Stimulated activated CD4-positive, alpha-beta T cell treated with anti-CD3 and anti-CD28 coated beads, Interleukin-15, amount 100 ng/mL, for 24 hours (primary cell): Measurements from ENCODE around the gene KLF13.

Source experiments
- DNase-seq: peaks from one replicate; pipeline ENCODE4 v3.0.0-alpha.2; 2020

The KLF13 gene

DNA sequence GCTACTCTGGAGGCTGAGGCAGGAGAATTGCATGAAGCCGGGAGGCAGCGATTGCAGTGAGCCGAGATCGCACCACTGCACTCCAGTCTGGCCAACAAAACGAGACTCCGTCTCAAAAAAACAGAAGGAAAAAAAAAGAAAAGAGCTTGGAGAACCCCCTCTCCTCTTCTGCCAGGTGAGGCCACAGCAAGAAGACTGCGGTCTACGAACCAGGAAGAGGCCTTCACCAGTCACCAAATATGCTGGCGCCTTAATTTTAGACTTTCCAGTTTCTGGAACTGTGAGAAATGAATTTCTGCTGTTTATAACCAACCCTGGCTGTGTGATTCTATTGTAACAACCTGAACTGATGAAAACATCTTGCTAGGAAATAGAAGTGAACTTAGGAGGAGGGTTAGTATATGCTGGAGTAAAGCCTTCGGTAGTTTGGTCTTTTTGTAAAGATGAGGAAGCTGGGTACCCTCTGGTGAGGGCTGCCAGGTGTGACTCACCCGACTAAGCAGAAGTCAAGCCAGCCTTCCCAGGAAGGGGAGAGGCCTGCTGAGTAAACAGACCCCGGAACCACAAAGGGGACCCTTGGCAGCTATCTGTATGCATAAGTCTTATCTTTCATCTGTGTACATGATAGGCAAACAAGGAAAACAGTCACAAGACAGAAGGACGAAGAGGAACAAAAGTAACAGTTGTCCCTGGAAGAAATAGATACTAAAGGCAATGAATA is 78.7 kb downstream of the KLF13 start:
- no peak for DNase-seq

DNA sequence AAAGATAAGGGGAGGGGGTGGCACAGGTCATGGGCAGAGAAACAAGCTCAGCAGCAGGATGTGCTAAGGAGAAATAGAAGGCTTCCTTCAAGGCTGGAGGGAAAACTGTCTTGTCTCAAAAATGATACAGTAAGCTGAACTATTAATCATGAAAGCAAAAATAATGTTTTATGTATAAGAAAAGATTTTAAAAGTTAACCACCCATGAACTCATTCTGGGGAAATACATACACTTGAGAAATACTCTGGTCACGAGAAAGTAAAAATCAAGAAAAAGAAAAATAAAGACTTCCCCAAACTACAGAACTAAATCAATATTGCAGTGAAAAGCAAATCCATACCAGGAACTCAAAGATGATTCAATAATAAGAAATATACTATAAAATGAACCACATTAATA is 80.7 kb downstream of the KLF13 start:
- no peak for DNase-seq

- no peak for DNase-seq
These were observed 81.2 kb downstream of the KLF13 start for GRCh38 chr15:31407851-31408250.

- no peak for DNase-seq
These were observed 82.1 kb downstream of the KLF13 start for GRCh38 chr15:31408724-31409123.

DNA sequence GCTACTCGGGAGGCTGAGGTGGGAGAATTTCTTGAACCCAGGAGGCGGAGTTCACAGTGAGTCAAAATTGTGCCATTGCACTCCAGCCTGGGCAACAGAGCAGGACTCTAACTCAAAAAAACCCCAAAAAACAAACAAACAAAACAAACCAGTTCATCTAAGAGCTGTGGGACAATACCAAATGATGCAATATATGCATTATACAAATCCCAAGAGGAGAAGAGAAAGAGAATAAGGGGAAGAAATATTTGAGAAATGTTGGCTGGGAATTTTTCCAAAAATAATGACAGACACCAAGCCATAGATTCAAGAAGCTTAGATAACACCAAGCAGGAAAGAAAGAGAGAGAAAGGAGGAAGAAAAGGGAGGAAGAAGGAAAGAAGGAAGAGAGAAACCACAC is 82.5 kb downstream of the KLF13 start:
- no peak for DNase-seq

DNA sequence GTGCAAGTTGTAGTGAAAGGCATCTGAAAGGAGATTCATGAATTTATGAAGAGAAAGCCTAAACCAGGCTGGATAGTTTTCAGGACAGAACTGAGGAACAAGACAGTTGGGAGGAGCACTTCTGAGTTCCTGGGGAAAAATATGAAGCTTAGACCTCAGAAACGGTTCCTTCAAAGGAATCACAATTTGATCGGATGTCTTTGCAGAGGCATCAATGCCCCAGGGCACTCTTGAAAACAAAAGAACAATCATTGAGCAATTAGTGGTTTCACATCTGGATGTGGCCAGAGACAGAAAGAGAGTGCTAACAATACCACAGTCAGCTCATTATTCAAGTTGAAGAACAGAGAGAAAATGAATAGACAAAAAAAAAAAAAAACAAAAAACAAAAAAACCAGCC is 86.2 kb downstream of the KLF13 start:
- DNase-seq: no peak

DNA sequence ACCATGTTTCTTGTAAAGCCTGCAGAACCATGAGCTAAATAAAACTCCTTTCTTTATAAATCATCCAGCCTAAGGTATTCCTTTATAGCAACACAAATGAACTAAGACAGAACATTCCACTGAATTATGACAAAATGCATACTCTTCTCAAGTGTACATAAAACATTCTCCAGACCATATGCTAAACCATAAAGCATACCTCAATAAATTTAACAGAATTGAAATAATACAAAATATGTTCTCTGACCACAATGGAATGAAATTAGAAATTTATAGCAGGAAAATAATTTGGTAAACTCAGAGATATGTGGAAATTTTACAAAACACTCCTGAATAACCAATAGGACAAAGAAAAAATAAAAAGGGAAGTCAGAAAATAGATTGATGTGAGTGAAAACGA is 88.6 kb downstream of the KLF13 start:
- no peak for DNase-seq

GRCh38 chr15:31419820-31420219 is 93.2 kb downstream of the KLF13 start:
- DNase-seq: no peak

DNA sequence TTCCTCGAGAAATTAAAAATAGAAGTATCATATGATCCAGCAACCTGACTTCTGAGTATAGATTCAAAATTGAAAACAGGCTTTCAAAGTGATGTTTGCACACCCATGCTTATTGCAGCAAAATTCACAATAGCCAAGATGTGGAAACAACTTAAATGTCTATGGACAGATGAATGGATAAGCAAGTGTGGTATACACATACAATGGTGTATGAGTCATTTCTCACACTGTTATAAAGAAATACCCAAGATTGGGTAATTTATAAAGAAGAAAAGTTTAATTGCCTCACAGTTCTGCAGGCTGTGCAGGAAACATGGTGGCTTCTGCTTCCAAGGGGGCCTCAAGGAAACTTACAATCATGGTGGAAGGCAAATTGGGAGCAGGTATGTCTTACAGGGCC is 100.8 kb downstream of the KLF13 start:
- DNase-seq: no peak
